ENCODE measurements around the gene PLCG2.
"Not testable (repeated sequence)": the region's sequence is repeated elsewhere in the genome, so short reads cannot be mapped to it uniquely, and the experiment has no call there.

Gene PLCG2

GRCh38 chr16:82008957-82009592, 230.0 kb downstream of the PLCG2 start:
- no peak for DNase-seq

- not testable (repeated sequence) for DNase-seq
Measured at GRCh38 chr16:82009789-82010188, 230.7 kb downstream of the PLCG2 start.

- DNase-seq = no peak
Measured at GRCh38 chr16:82010649-82011048, 231.6 kb downstream of the PLCG2 start.

DNA sequence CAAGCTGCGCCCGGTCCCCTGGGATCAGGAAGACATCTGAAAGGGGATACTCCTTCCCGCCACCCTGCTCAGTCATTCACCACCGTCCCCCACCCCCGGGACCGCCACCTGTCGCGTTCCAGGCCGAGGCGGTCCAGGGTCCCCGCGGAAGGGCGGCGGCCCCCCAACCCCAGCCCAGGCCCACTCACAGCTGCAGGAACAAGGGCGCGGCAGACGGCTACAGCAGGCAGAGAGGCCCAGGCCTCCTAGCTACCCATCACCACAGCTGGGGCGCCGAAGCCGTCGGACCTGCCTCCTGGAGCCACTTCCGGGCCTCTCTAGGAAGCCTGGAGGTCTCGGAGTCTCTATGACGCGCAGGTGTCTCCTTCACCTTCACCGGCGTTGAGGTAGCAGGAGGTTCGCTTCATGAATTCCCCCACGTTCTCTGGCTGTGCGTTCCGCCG, 232.1 kb downstream of the PLCG2 start, which contains the start of gene SDR42E1:
Gene SDR42E1, minus strand, starts transcription at position 272 of the 443 bp plus-strand sequence. CDS start 10,612 bp downstream, outside the sequence.
- DNase-seq = peak; percentile 90
